GM18873 (cell line): ENCODE data around the gene EFCAB12.
"Not testable (repeated sequence)": the region's sequence is repeated elsewhere in the genome, so short reads cannot be mapped to it uniquely, and the experiment has no call there.

ENCODE experiments used
- ATAC-seq: cut with Tn5 transposase; IDR thresholded peaks from one replicate; pipeline ENCODE4 v1.9.1; 2021; ENCODE audit warnings: mild to moderate bottlenecking, moderate library complexity, moderate number of reproducible peaks; ENCODE audit not compliant: unreplicated experiment, low FRiP score

Gene EFCAB12

DNA sequence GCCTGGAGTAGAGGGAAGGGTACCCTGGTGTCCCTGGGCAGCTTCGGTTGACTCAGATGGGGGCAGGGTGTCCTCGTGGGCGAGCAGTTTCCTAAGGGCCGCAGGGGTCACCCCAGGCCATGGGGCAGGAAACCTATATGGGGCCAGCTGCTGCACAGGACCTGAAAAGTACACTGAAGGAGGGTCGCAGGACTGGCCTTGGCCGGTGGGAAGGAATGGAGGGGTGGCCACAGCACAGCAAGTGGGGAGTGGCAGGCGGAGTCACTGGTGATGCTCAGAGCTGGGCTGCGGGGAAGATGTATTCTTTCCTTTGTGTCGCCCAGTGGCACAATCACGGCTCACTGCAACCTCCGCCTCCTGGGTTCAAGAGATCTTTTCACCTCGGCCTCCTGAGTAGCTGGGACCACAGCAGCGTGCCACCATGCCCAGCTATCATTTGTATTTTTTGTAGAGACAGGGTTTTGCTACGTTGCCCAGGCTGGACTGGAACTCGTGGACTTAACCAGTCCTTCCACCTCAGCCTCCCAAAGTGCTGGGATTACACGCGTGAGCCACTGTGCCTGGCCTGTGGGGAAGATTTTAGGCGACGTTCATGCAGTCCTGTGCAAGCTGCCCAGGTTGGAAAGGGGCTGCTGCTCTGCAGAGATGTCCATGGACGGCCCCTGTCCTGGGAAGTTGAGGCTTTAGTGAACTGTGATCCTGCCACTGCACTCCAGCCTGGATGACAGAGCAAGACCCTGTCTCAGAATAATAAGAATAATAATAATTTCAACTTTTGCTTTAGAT, 57.2 kb downstream of the EFCAB12 start:
- no peak for ATAC-seq

- no peak for ATAC-seq
Measured at GRCh38 chr3:129370248-129370964, 58.0 kb downstream of the EFCAB12 start.

DNA sequence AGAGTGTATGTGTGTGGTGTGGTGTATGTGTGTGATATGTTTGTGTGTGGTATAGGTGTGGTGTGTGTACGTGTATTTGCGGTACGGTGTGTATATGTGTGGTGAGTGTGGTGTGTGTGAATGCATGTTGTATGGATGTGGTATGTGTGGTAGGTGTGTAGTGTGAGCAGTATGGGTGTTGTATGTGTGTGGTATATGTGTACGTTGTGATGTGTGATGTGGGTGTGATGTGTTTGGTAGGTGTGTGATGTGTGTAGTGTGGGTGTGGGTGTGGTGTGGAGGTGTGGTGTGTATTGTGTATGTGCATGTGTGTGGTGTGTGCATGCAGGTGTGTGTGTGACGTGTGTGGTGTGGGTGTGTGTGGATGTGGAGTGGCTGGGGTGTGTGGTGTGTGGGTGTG, 58.7 kb downstream of the EFCAB12 start:
- no peak for ATAC-seq

DNA sequence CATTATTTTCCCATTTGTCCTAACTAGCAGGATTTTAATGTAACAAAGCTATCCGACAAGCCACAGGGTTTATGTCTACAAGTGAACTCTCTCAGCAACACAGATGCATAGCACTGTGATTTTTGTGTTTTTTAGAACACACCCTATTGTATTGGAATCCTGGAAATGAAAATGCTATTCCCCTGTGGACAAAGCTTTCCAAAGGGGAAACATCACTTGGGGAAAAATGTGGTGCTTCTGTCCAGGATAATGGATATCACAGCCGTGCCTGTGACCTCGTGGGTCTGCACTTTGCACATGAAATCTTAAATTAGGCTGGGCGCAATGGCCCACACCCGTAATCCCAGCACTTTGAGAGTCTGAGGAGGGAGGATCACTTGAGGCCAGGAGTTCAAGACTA, 60.6 kb downstream of the EFCAB12 start:
- ATAC-seq = no peak

GRCh38 chr3:129366312-129366831, 62.1 kb downstream of the EFCAB12 start:
- ATAC-seq = no peak

DNA sequence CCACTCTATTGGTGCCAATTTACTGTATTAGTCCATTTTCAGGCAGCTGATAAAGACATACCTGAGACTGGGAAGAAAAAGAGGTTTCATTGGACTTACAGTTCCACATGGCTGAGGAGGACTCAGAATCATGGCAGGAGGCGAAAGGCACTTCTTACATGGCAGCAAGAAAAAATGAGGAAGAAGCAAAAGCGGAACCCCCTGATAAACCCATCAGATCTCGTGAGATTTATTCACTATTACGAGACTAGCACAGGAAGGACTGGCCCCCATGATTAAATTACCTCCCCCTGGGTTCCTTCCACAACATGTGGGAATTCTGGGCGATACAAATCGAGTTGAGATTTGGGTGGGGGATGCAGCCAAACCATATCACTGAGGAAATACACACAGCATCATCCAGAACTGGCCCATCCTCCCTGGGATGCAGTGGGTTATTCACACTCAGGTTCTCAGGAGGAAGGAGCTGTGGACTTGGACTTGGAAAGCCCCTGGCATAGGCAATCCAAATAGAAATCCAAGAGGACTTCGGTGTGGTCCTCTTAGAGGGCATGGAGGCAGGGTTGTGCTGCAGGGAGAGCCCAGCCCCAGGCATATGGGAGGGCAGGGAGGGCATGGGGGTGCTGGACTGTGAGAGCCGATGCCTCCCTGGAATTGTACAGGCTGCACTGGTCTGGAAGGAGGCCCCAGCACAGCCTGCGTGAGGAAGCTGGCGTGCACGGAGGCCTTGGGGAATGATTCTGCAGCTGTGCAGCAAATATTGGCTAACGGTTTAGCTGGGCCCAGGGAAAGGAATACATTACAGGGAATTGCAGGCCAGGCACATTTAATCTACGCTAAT, 62.9 kb downstream of the EFCAB12 start:
- ATAC-seq = no peak

DNA sequence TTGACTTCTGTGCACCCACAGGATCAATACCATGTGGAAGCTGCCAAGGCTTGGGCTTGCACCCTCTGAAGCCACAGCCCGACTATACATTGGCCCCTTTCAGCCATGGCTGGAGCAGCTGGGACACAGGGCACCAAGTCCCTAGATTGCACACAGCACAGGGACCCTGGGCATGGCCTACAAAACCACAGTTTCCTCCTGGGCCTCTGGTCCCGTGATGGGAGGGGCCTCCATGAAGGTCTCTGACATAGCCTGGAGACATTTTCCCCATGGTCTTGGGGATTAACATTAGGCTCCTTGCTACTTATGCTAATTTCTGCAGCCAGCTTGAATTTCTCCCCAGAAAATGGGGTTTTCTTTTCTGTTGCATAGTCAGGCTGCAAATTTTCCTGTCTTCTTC, 63.6 kb downstream of the EFCAB12 start:
- not testable (repeated sequence) for ATAC-seq

DNA sequence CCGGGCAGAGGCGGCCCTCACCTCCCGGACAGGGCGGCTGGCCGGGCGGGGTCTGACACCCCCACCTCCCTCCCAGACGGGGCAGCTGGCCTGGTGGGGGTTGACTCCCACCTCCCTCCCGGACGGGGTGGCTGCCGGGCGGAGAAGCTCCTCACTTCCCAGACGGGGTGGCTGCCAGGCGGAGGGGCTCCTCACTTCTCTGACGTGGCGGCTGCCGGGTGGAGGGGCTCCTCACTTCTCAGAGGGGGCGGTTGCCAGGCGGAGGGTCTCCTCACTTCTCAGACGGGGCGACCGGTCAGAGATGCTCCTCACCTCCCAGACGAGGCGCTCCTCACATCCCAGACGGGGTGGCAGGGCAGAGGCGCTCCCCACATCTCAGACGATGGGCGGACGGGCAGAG, 65.1 kb downstream of the EFCAB12 start:
- ATAC-seq = not testable (repeated sequence)

DNA sequence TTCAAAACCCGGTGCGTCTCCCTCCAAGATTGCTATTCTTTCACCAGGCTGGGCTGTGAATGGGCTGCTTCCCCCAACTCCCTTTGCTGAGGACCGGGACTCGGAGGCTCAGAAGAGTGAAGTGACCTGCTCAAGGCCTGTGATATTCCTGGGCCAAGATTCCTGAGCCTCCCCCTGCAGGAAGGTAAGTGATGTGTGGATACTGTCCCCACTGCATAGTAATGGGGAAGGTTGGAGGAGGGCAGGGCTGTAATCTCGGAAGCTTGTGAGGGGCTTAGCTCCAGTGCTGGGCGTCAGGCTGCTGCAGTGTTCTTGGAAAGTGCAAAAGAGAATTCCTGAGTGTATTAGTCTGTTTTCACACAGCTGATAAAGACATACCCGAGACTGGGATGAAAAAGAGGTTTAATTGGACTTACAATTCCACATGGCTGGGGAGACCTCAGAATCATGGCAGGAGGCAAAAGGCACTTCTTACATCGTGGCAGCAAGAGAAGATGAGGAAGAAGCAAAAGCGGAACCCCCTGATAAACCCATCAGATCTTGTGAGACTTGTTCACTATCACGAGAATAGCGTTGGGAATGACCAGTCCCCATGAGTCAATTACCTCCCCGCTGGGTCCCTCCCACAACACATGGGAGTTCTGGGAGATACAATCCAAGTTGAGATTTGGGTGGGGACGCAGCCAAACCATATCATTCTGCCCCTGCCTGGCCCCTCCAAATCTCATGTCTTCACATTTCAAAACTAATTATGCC, 67.6 kb downstream of the EFCAB12 start:
- no peak for ATAC-seq

- no peak for ATAC-seq
Measured at GRCh38 chr3:129360171-129360611, 68.2 kb downstream of the EFCAB12 start.

DNA sequence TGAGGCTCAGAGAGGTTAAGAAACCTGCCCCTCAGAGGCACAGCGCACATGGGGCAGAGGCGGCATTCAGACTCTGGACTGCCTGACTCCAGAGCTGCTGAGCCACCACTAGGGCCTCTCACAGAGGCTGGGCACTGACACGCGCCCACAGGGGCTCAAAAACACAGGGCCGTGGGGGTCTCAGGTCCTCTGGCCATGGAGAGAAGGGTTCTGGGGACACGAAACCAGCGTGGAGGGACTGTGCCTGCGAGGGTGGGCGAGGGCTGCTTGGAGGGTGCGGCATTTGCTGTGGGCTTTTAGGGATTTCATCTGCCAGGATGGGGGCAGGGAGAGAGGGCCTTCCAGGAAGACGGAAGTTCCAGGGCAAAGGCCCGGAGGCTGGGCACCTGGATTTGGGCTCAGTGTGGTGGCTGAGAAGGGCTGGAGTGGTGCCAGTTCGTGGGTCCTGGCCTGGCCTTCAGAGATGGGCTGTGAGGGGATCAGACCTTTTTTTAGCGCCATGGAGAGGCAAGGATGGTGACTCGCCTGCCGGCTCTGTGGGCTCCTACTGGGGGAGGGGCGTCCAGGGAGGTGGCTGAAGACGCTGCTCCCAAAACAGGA, 69.6 kb downstream of the EFCAB12 start:
- ATAC-seq = no peak

GRCh38 chr3:129358177-129358771, 70.2 kb downstream of the EFCAB12 start:
- ATAC-seq = no peak

DNA sequence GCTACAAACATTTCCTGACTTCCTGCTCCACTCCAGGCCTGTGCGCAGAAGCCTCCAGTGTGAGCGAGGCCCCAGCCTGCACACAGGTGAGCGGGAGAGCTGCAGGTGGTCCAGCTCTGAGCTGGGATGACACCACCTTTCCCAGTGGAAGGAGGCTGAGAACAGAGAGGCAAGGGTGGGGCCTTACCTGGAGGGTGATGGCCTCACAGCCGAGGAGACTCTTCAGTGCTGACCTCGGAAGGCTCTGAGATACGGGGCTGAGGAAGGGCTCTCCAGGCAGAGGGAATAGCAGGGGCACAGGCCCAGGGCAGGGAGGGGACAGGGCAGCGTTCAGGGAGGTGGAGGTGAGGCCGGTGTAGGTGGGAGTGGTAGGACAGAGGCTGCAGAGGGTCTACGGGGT, 70.8 kb downstream of the EFCAB12 start:
- no peak for ATAC-seq

DNA sequence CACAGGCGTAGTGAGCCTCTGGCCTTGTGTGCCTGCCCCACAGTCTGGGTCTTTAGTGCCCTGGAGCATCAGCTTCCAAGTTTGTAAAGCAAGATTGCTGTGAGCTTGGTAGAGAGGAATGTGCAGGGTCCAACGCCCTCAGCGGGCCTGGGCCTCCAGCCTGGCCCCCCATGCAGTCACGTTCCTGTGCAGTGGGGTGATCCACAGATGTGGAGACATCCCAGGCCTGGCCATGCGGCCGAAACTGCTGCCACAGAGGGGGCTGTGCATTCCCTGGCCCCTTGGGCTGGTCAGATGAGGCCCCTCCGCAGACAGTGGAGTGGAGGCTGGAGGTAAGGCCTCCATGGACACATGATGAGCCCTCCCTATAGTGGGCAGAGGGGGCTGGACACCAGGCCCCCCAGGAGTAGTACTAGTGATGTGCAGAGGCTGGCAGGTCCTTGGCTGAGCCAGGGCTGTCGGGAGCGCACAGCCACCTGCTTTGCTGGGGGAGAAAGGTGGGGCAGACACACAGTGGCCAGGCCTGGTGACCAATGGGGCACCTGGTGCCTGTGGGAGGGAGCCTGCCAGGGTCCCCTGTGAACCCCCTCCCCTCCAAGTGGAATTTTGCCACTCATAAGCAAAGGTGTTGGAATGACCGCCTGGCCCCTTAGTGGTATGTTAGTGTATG, 71.5 kb downstream of the EFCAB12 start:
- ATAC-seq = no peak

GRCh38 chr3:129353589-129353941, 74.9 kb downstream of the EFCAB12 start:
- ATAC-seq = no peak

DNA sequence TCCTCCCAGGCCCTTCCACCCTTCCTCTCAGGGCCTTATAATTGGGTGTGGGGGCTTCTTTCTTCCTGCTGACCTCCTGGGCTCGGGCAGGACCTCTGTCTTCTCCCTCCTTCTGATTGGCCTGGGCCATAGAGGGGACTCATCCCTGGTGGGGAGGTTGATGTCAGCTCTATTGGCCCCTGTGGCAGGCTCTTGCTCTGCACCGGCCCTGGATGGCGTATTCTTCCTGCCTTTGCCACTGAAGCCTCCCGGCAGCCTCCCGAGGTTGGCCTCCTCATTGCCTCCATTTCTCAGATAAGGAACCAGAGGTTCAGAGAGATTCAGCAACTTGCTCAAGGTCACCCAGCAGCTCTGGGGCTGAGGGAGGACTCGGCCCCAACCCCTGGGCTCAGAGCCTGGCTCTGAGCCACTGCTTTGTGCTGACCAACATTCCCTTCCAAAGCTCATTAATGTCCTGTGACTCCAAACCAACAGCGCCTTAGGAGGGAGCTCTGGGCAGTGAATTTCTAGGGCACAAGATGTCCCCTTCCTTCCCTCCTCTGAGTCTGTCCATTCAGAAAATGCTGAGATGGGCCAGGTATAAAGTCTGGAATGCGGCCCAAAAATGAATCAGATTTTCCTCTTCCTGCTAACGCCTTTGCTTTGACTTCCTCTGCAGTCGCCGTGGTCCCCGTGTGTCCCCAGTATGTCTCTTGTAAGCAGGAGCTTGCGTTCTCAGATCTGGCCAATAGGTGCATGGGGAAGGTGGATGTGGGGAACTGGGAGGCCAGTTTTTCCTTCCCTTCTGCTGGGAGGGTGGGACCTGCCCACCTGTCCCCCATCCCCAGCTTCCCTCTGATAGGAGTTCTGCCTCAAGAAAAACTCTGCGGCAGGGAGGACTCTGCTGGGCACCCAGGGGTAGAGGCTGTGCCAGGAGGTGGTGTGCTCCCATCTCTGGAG, 75.5 kb downstream of the EFCAB12 start:
- no peak for ATAC-seq

DNA sequence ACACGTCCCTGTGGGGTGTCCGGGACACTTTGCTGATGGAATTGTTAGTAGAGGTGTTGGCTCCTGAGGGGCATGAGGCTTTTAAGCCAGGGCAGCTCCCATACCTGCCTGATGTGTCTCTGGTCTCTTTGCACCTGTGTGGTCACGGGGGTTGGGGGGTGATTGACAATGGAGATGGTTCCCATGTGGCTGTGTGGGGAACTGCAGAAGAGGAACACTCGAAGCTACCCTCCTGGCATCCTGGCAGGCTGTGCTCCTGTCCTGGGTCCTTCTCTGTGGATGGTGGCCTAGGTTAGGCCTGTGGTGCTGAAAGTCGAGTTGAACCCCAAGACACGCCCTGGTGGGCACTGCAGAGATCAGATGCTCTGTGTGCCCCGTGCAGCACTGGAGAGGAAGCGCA, 76.4 kb downstream of the EFCAB12 start:
- no peak for ATAC-seq
